ENCODE measurements around the gene TRIM51G.
"Not testable (repeated sequence)": the region's sequence is repeated elsewhere in the genome, so short reads cannot be mapped to it uniquely, and the experiment has no call there.

TRIM51G gene

GRCh38 chr11:48983785-48984184 is at the start of gene TRIM51G:
TRIM51G (minus strand) TSS chr11:48983885; CDS start chr11:48981695, 2,190 bp downstream.
- DNase-seq, result not testable (repeated sequence)

GRCh38 chr11:49028523-49028922 is 44.8 kb upstream of the TRIM51G start, which contains the start of gene TRIM49B:
TRIM49B (plus strand) TSS chr11:49028823; CDS start chr11:49031600, 2,777 bp downstream.
- DNase-seq, result not testable (repeated sequence)

- not testable (repeated sequence) for DNase-seq
Measured at GRCh38 chr11:48968592-48968991, 15.1 kb downstream of the TRIM51G start.

GRCh38 chr11:48955315-48956049 is 28.2 kb downstream of the TRIM51G start:
- DNase-seq, result not testable (repeated sequence)

- DNase-seq, result not testable (repeated sequence)
Measured at GRCh38 chr11:48945796-48946195, 37.9 kb downstream of the TRIM51G start.
